H9 (cell line): ENCODE measurements around the gene MTHFD1L. TPM values are rescaled to one million over a fixed set of nuclear protein-coding genes. Genes with fewer than 3 reads are reported as not detected.

Experiments
- DNase-seq: peaks from one replicate; pipeline ENCODE4 v3.0.0-alpha.2; 2017
- H2AFZ ChIP-seq: one replicate; pipeline ENCODE4 v1.6.1; 2013; ENCODE audit warnings: mild to moderate bottlenecking, low read length, control low read depth, moderate library complexity
- H2AK5ac ChIP-seq: 2 replicates; pipeline ENCODE4 v1.6.1; 2013; ENCODE audit warnings: low read length, control low read depth, mixed read lengths; ENCODE audit not compliant: insufficient read length
- H2BK120ac ChIP-seq: one replicate; pipeline ENCODE4 v1.6.1; 2013; ENCODE audit warnings: low read depth, mild to moderate bottlenecking, low read length, control low read depth, inconsistent platforms; ENCODE audit not compliant: poor library complexity, severe bottlenecking
- H2BK12ac ChIP-seq: 2 replicates; pipeline ENCODE4 v1.6.1; 2013; ENCODE audit warnings: low read length, control low read depth, mixed read lengths, low read depth; ENCODE audit not compliant: insufficient read length
- H2BK15ac ChIP-seq: 2 replicates; pipeline ENCODE4 v1.6.1; 2013; ENCODE audit warnings: low read depth, low read length, control low read depth
- H2BK20ac ChIP-seq: one replicate; pipeline ENCODE4 v1.6.1; 2013; ENCODE audit warnings: low read depth, mild to moderate bottlenecking, low read length, control low read depth, inconsistent platforms; ENCODE audit not compliant: poor library complexity, severe bottlenecking
- H2BK5ac ChIP-seq: 2 replicates; pipeline ENCODE4 v1.6.1; 2013; ENCODE audit warnings: low read length, control low read depth, mixed read lengths; ENCODE audit not compliant: insufficient read length
- H3K14ac ChIP-seq: 2 replicates; pipeline ENCODE4 v1.6.1; 2013; ENCODE audit warnings: low read length, control low read depth; ENCODE audit not compliant: insufficient read depth
- H3K18ac ChIP-seq: 2 replicates; pipeline ENCODE4 v1.6.1; 2013; ENCODE audit warnings: low read depth, mild to moderate bottlenecking, mixed read lengths, low read length, control low read depth; ENCODE audit not compliant: insufficient read length
- H3K23ac ChIP-seq: 2 replicates; pipeline ENCODE4 v1.6.1; 2013; ENCODE audit warnings: low read length, control low read depth, mixed read lengths, low read depth; ENCODE audit not compliant: insufficient read length
- H3K23me2 ChIP-seq: 2 replicates; pipeline ENCODE4 v1.6.1; 2013; ENCODE audit warnings: low read depth, mild to moderate bottlenecking, mixed read lengths, low read length, control low read depth; ENCODE audit not compliant: insufficient read length, poor library complexity, severe bottlenecking
- H3K27ac ChIP-seq: 2 replicates; pipeline ENCODE4 v1.5.1; 2013; ENCODE audit warnings: low read length, control low read depth, mixed read lengths, low read depth; ENCODE audit not compliant: insufficient read length
- H3K27me3 ChIP-seq: 2 replicates; pipeline ENCODE4 v1.6.1; 2013; ENCODE audit warnings: low read length, control low read depth, inconsistent platforms; ENCODE audit not compliant: insufficient read depth
- H3K4ac ChIP-seq: 2 replicates; pipeline ENCODE4 v1.6.1; 2013; ENCODE audit warnings: low read depth, mild to moderate bottlenecking, control low read depth, inconsistent platforms, low read length, moderate library complexity
- H3K4me1 ChIP-seq: 2 replicates; pipeline ENCODE4 v1.6.1; 2013; ENCODE audit warnings: low read length, control low read depth, inconsistent platforms; ENCODE audit not compliant: insufficient read depth
- H3K4me2 ChIP-seq: 2 replicates; pipeline ENCODE4 v1.6.1; 2013; ENCODE audit warnings: low read length, control low read depth, mixed read lengths; ENCODE audit not compliant: insufficient read length, insufficient read depth
- H3K56ac ChIP-seq: 2 replicates; pipeline ENCODE4 v1.6.1; 2013; ENCODE audit warnings: low read depth, mild to moderate bottlenecking, mixed read lengths, low read length, control low read depth; ENCODE audit not compliant: insufficient read length
- H3K79me1 ChIP-seq: 2 replicates; pipeline ENCODE4 v1.6.1; 2013; ENCODE audit warnings: low read depth, mild to moderate bottlenecking, moderate library complexity, low read length, control low read depth, inconsistent platforms; ENCODE audit not compliant: insufficient read depth, poor library complexity, severe bottlenecking
- H3K79me2 ChIP-seq: 2 replicates; pipeline ENCODE4 v1.6.1; 2013; ENCODE audit warnings: low read length, control low read depth, inconsistent platforms; ENCODE audit not compliant: insufficient read depth
- H3K9ac ChIP-seq: 2 replicates; pipeline ENCODE4 v1.6.1; 2013; ENCODE audit warnings: low read length, control low read depth, mixed read lengths; ENCODE audit not compliant: insufficient read length; ENCODE audit errors: extremely low read depth
- H3K9me3 ChIP-seq: one replicate; pipeline ENCODE4 v1.6.1; 2013; ENCODE audit warnings: low read depth, low read length, inconsistent platforms; ENCODE audit not compliant: control insufficient read depth
- H3T11ph ChIP-seq: one replicate; pipeline ENCODE4 v1.6.1; 2013; ENCODE audit warnings: mild to moderate bottlenecking, low read length, control low read depth, inconsistent platforms
- H4K20me1 ChIP-seq: one replicate; pipeline ENCODE4 v1.6.1; 2013; ENCODE audit not compliant: control insufficient read depth, insufficient read length, insufficient read depth
- H4K5ac ChIP-seq: 2 replicates; pipeline ENCODE4 v1.6.1; 2013; ENCODE audit warnings: low read depth, mild to moderate bottlenecking, mixed read lengths, low read length, control low read depth; ENCODE audit not compliant: insufficient read length
- H4K8ac ChIP-seq: replicated peaks from 2 replicates; pipeline ENCODE4 v1.6.1; 2013; ENCODE audit warnings: low read length, control low read depth, mixed read lengths, low read depth; ENCODE audit not compliant: insufficient read length
- H4K91ac ChIP-seq: 2 replicates; pipeline ENCODE4 v1.6.1; 2013; ENCODE audit warnings: low read depth, mild to moderate bottlenecking, moderate library complexity, mixed read lengths, low read length, control low read depth; ENCODE audit not compliant: insufficient read length
- H3K27ac Mint-ChIP-seq, 3 experiments: 2 replicates in 2 of 3; 3 replicates in 1 of 3; pipeline ENCODE4 v1.8.0; 2020 to 2021; ENCODE audit warnings: mixed read lengths in 3 of 3, mild to moderate bottlenecking in 1 of 3, moderate library complexity in 1 of 3
- H3K27me3 Mint-ChIP-seq: 2 replicates; pipeline ENCODE4 v1.8.0; 2021; ENCODE audit warnings: low read depth, mild to moderate bottlenecking, moderate library complexity, mixed read lengths
- H3K36me3 Mint-ChIP-seq, 3 experiments: 2 replicates in 2 of 3; 3 replicates in 1 of 3; pipeline ENCODE4 v1.8.0; 2020 to 2021; ENCODE audit warnings: low read depth in 3 of 3, mixed read lengths in 3 of 3; ENCODE audit not compliant: insufficient read depth in 1 of 3
- H3K4me1 Mint-ChIP-seq, 2 experiments: 2 replicates each; pipeline ENCODE4 v1.8.0; 2020; ENCODE audit warnings: mixed read lengths in 2 of 2
- H3K4me3 Mint-ChIP-seq, 2 experiments: 2 replicates in 1 of 2; 3 replicates in 1 of 2; pipeline ENCODE4 v1.8.0; 2020 to 2021; ENCODE audit warnings: mild to moderate bottlenecking in 2 of 2, mixed read lengths in 2 of 2, moderate library complexity in 1 of 2
- H3K9me3 Mint-ChIP-seq, 2 experiments: 2 replicates in 1 of 2; 3 replicates in 1 of 2; pipeline ENCODE4 v1.8.0; 2020; ENCODE audit warnings: mild to moderate bottlenecking in 2 of 2, mixed read lengths in 2 of 2, moderate library complexity in 1 of 2
- CTCF ChIP-seq: fragments of 200-600 bp; sonication (generic); conservative IDR thresholded peaks from 3 replicates; pipeline ENCODE4 v1.8.0; 2021; ENCODE audit warnings: antibody characterized with exemption, mild to moderate bottlenecking
- WGBS: extraction: QIAGEN DNeasy Blood & Tissue Kit; methylation state at CpG from one replicate; pipeline ENCODE4 v1.1.7; 2013; ENCODE audit warnings: missing lambda C conversion rate, low lambda C conversion rate, mixed read lengths; ENCODE audit not compliant: insufficient read length; ENCODE audit errors: extremely low coverage; 5-methylcytosine and 5-hydroxymethylcytosine counted together
- total RNA-seq: library from RNA; stranded (reverse); gene quantifications from 2 replicates; pipeline ENCODE4 v1.2.1, GENCODE V29; 2021

MTHFD1L gene
- total RNA-seq, 1 experiment from 2014 or later: 90.2 TPM

GRCh38 chr6:151101161-151101815 lies 235.8 kb downstream of the MTHFD1L start:
- Histone ChIP-seq H3K9me3 (no peaks in the 10 kb centered on the region), H3K23me2 (no peaks in the 10 kb centered on the region), H3K9ac (no peak overlapping the region), H3K23ac (no peak overlapping the region), H3K14ac (no peak overlapping the region), H3K27me3 (no peaks in the 10 kb centered on the region), H3K79me1 (no peaks in the 10 kb centered on the region), H2AK5ac (no peak overlapping the region), H3K4ac (no peak overlapping the region), H4K20me1 (no peaks in the 10 kb centered on the region), H3K4me1 (no peaks in the 10 kb centered on the region), H4K5ac (no peak overlapping the region), H2AFZ (no peak overlapping the region), H3K27ac (no peak overlapping the region), H3K56ac (no peak overlapping the region), H4K91ac (no peak overlapping the region), H2BK12ac (no peak overlapping the region), H3T11ph (no peak overlapping the region), H2BK20ac (no peak overlapping the region), H3K18ac (no peak overlapping the region), H3K4me2 (no peak overlapping the region), H4K8ac (no peak overlapping the region), H2BK5ac (no peak overlapping the region), H3K79me2 (no peaks in the 10 kb centered on the region), H2BK15ac (no peak overlapping the region), H2BK120ac (no peak overlapping the region)
- Mint-ChIP-seq H3K4me3 (no peak overlapping the region), H3K27ac (0 out of 7 replicates have a peak overlapping the region, but pooled peaks of 1 of the 3 experiments have one; percentile 10), H3K36me3 (peaks cover 16 to 31% (median 29%) of the 10 kb centered on the region in 3 experiments; a peak in 6 of 7 replicates), H3K27me3 (no peaks in the 10 kb centered on the region; the same call in 1 of the 2 replicates), H3K4me1 (peaks cover 0 to 12% of the 10 kb centered on the region in 2 experiments; a peak in 2 of 4 replicates), H3K9me3 (no peaks in the 10 kb centered on the region)
- no peak for DNase-seq
- WGBS: no CpG with 5 or more reads among the region's 6 CpGs
- no peak for TF ChIP-seq CTCF
